Measurements from ENCODE around the gene ZNF486. TPM values are rescaled to one million over a fixed set of nuclear protein-coding genes. Genes with fewer than 3 reads are reported as not detected.
"Not testable (repeated sequence)": the region's sequence is repeated elsewhere in the genome, so short reads cannot be mapped to it uniquely, and the experiment has no call there.

ZNF486 gene
- total and polyA plus RNA-seq, 8 donors = 6.4 to 32.9 (median 24.9) TPM

DNA sequence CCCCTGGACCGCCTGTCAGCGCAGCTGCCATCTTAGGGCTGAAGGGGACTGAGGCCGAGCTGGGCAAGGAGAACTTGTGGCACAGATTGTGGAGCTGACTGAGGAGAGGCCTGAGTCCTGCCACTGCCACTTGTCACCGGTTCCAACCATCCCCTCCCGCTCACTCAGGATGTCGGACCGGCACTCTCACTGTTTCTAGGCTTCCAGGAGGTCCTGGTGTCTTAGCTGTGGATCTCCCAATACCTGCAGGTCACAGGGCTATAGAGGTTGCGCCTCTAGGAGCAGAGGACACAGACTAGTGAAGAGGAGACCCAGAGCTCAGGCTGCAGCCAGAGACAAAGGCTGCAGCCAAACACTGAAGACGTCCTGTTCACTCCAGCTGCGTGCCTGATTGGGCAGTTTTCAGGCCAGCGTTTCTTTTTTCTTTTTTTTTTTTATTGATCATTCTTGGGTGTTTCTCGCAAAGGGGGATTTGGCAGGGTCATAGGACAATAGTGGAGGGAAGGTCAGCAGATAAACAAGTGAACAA is 15.3 kb upstream of the ZNF486 start:
- intact Hi-C loops (cut with DNase I) = no loop called here
- H3K9me3 ChIP-seq = peaks cover 0 to 18% of the 10 kb centered on the region in 2 donors
- ATAC-seq = no peak
- H3K4me3 ChIP-seq = no peak overlapping the region
- no peaks in the 10 kb centered on the region for H3K4me1 ChIP-seq
- H3K36me3 ChIP-seq = no peaks in the 10 kb centered on the region
- DNase-seq = no peak
- H3K27me3 ChIP-seq = no peaks in the 10 kb centered on the region
- TF ChIP-seq, protein P1, sequence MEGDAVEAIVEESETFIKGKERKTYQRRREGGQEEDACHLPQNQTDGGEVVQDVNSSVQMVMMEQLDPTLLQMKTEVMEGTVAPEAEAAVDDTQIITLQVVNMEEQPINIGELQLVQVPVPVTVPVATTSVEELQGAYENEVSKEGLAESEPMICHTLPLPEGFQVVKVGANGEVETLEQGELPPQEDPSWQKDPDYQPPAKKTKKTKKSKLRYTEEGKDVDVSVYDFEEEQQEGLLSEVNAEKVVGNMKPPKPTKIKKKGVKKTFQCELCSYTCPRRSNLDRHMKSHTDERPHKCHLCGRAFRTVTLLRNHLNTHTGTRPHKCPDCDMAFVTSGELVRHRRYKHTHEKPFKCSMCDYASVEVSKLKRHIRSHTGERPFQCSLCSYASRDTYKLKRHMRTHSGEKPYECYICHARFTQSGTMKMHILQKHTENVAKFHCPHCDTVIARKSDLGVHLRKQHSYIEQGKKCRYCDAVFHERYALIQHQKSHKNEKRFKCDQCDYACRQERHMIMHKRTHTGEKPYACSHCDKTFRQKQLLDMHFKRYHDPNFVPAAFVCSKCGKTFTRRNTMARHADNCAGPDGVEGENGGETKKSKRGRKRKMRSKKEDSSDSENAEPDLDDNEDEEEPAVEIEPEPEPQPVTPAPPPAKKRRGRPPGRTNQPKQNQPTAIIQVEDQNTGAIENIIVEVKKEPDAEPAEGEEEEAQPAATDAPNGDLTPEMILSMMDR (IDR thresholded peaks at IDR 0.05) = no peak
- H3K27ac ChIP-seq = no peak overlapping the region

DNA sequence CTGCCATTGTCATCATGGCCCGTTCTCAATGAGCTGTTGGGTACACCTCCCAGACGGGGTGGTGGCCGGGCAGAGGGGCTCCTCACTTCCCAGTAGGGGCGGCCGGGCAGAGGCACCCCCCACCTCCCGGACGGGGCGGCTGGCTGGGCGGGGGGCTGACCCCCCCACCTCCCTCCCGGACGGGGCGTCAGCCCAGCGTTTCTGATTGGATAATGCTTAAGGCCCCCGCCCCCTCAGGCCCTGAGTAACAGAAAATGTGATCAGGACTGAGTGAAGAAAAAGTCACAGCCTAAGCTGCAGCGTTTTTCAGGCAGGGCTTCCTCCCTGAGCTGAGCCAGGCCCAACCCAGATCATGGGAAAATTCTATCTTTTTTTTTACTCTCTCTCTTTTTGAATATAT is 14.5 kb upstream of the ZNF486 start:
- DNase-seq; H3K27me3 ChIP-seq; H3K4me3 ChIP-seq; H3K4me1 ChIP-seq; H3K27ac ChIP-seq; H3K36me3 ChIP-seq; intact Hi-C loops (cut with DNase I); ATAC-seq: not testable (repeated sequence)
- peaks cover 0 to 14% of the 10 kb centered on the region in 2 donors for H3K9me3 ChIP-seq

DNA sequence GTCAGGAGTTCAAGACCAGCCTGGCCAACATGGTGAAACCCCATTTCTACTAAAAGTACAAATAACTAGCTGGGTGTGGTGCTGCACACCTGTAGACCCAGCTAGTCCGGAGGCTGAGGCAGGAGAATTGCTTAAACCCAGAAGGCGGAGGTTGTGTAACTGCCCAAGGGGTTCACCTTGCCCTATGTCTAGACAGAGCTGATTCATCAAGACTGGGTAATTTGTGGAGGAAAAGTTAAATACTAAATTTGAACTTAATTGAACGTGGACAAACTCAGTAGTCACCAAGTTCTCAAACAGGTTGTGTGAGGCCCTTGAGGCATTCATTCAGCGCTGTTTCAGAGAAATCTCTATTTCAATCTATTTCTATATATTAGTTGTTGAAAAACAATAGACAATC is 13.7 kb upstream of the ZNF486 start:
- ATAC-seq = no peak
- H3K36me3 ChIP-seq = no peaks in the 10 kb centered on the region
- no peak overlapping the region for H3K27ac ChIP-seq
- no peak overlapping the region for H3K4me3 ChIP-seq
- no peaks in the 10 kb centered on the region for H3K27me3 ChIP-seq
- no peaks in the 10 kb centered on the region for H3K4me1 ChIP-seq
- TF ChIP-seq, protein P1 (IDR thresholded peaks at IDR 0.05) = no peak
- H3K9me3 ChIP-seq = peaks cover 0 to 13% of the 10 kb centered on the region in 2 donors
- intact Hi-C loops (cut with DNase I) = no loop called here
- no peak for DNase-seq

DNA sequence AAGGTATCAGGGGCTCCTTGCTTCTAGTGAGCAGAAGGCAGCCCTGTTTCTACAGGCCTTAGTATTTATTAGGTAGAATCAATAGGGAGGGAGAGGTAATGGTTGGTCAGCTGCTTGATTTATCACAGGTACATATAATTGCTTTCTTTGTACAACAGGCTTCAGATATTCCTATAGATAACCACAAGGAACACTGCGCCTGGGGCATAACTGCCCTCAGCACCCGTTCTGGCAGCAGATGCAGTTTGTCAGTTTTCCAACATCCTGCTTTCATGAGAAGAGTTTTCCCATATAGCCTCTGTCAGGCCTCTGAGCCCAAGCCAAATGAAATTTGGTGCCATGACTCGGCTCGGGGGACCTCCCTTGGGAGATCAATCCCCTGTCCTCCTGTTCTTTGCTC is 12.4 kb upstream of the ZNF486 start:
- H3K4me1 ChIP-seq = no peaks in the 10 kb centered on the region
- DNase-seq = no peak
- H3K4me3 ChIP-seq = no peak overlapping the region
- intact Hi-C loops (cut with DNase I) = no loop called here
- TF ChIP-seq, protein P1 (IDR thresholded peaks at IDR 0.05) = no peak
- no peaks in the 10 kb centered on the region for H3K36me3 ChIP-seq
- H3K27ac ChIP-seq = no peak overlapping the region
- no peak for ATAC-seq
- H3K9me3 ChIP-seq = peaks cover 0 to 13% of the 10 kb centered on the region in 2 donors
- H3K27me3 ChIP-seq = no peaks in the 10 kb centered on the region

DNA sequence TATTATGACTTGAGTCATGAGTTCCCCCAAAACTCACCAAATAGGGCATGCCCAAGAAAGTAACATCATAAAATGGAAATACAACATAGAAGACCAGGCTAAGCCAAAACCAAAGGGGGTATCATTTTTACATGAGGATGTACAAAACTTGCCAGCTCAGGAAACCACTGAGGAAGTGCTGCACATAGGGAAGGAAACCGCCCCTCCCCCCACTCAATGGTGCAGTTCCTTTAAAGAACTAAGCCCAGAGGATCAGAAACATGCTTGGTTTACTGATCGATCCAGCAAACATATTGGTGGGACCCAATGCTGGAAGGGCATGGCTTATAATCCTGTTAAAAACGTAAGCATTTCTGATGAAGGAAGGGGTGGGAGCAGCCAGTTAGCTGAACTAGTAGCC is 4.2 kb upstream of the ZNF486 start:
- no peaks in the 10 kb centered on the region for H3K27me3 ChIP-seq
- TF ChIP-seq, protein P1 (IDR thresholded peaks at IDR 0.05) = no peak
- peaks cover 0 to 12% of the 10 kb centered on the region in 2 donors for H3K4me1 ChIP-seq
- ATAC-seq (no peak), DNase-seq (no peak)
- H3K9me3 ChIP-seq = peaks cover 0 to 19% of the 10 kb centered on the region in 2 donors
- H3K27ac ChIP-seq = no peak overlapping the region
- H3K4me3 ChIP-seq = no peak overlapping the region
- intact Hi-C loops (cut with DNase I) = no loop called here
- H3K36me3 ChIP-seq = no peaks in the 10 kb centered on the region

DNA sequence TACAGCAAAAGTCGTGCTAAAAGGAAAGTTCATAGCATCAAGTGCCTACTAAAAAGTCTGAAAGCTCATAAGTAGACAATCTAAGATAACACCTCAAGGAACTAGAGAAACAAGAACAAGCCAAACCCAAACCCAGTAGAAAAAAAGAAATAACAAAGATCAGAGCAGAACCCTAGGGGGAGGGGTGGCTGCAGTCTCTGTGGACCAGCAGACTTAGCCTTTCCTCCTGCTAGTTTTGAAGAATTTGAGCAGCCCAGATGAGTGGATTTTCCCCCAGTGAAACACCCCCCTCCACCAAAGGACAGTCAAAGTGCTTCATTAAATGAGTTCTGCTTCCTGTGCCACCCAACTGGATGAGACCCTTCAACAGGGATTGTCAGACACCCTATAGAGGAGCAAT is 2.6 kb upstream of the ZNF486 start:
- TF ChIP-seq, protein P1 (IDR thresholded peaks at IDR 0.05) = no peak
- intact Hi-C loops (cut with DNase I) = no loop called here

More for the DNA sequence above, 2.6 kb upstream of the ZNF486 start:
- DNase-seq = no peak
- peaks cover 0 to 20% of the 10 kb centered on the region in 2 donors for H3K4me1 ChIP-seq
- peaks cover 0 to 27% of the 10 kb centered on the region in 2 donors for H3K9me3 ChIP-seq
- no peaks in the 10 kb centered on the region for H3K36me3 ChIP-seq
- H3K27me3 ChIP-seq = no peaks in the 10 kb centered on the region
- H3K4me3 ChIP-seq = no peak overlapping the region
- no peak overlapping the region for H3K27ac ChIP-seq
- no peak for ATAC-seq

Measured in left lung (tissue), 10 donors.